NCI-H146 treated with DMSO at 0.1 percent for 48 hours (cell line): ENCODE measurements around the gene KEAP1.

Experiments
- DNase-seq: peaks from one replicate; lab custom pipeline; 2025; ENCODE audit not compliant: unreplicated experiment; lab: John Stamatoyannopoulos, UW

Gene KEAP1

GRCh38 chr19:10450853-10451609 is 52.1 kb downstream of the KEAP1 start:
- no peak for DNase-seq

DNA sequence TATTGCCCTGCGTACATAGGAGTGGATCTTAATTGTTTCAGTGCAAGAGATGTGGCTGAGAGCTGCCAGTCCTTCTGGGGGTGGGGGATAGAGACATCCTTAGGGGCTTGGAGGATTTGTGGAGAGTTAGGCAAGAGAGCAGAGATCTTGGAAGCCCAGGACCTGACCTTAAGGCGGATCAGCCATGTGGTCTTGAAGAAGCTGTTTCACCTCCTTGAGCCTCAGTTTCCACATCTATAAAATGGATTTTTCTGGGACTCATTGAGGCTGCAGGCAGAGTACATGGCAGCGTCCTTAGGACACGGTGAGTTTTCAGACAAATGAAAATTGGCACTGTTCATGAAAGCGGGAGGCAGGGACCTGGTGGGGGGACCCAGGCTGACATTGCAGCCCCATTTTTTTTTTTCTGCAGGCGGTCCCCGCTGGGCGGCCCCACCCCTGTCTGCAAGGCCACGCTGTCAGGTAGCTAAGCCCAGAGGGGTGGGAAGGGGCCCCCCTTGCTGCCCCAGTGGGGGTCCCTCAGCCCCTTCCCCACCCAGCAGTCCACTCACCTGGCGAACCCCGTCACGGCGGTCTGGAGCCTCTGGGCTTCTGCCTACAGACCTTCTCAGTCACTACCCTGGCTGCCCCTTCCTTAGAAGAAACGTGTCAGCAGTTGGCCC is 52.8 kb downstream of the KEAP1 start:
- DNase-seq: no peak

DNA sequence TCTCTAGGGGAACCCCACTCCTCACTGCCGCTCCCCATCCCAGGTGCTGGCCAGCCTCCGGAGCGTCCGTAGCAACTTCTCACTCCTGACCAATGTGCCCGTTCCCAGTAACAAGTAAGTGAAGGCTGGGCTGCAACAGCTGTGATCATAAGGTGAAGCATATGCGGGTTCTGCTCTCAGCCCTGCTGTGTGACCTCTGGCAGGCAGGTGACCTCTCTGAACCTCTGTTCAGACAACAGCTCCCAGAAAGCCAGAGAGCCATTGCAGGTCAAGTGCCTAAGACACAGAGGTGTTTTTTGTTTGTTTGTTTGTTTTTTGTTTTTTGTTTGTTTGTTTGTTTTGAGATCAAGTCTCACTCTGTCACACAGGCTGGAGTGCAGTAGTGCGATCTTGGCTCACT is 54.1 kb downstream of the KEAP1 start:
- DNase-seq: no peak

- no peak for DNase-seq
Measured at GRCh38 chr19:10442698-10443097, 60.5 kb downstream of the KEAP1 start.

GRCh38 chr19:10439588-10439987 is 63.6 kb downstream of the KEAP1 start:
- no peak for DNase-seq
